K562 (cell line): ENCODE results near the gene CD248. TPM values are rescaled to one million over a fixed set of nuclear protein-coding genes. Genes with fewer than 3 reads are reported as not detected.

Source experiments
- ATAC-seq: fragments of 200-7000 bp; cut with Tn5 transposase; 3 replicates; pipeline ENCODE4 v1.9.1; 2020; ENCODE audit warnings: moderate library complexity
- BruUV-seq: library from RNA; stranded (reverse); fragments of 400-500 nt; replicated peaks from 2 replicates; lab custom pipeline; 2021; lab: Mats Ljungman, UMichigan
- CTCF ChIA-PET: fragments of 300-600 bp; formaldehyde crosslinking; extraction: SDS; loops from one replicate; lab custom pipeline; 2021; ENCODE audit warnings: low intra/inter-chr PET ratio; lab: Yijun Ruan, JAX
- POLR2A ChIA-PET: fragments of 300-600, 350-650 bp; sonication (Branson Sonifier 250); formaldehyde crosslinking; extraction: SDS; loops from one replicate; lab custom pipeline; 2021; ENCODE audit warnings: antibody characterized with exemption, inconsistent platforms; lab: Yijun Ruan, JAX
- DNase-seq, 4 experiments: peaks; one replicate each; pipeline versions ENCODE4 v3.0.0 to v3.0.0-alpha.2; 2011 to 2018; ENCODE audit warnings: low spot score in 3 of 4, mixed read lengths in 3 of 4; ENCODE audit errors: extremely low read depth in 1 of 4
- FAIRE-seq: peaks from 2 replicates; lab custom pipeline; 2011; peaks lifted over from hg19 to GRCh38; lab: Jason Lieb, UNC
- H2AFZ ChIP-seq: 2 replicates; pipeline ENCODE4 v1.6.0; 2011; ENCODE audit warnings: low read depth, low read length, control low read depth, inconsistent platforms
- H3K27ac ChIP-seq: fragments of 200-600 bp; 3 replicates; pipeline ENCODE4 v1.8.0; 2011; ENCODE audit warnings: low read depth, mild to moderate bottlenecking, control low read depth, inconsistent platforms, low read length, moderate library complexity, mixed read lengths; ENCODE audit errors: extremely low read depth
- H3K27me3 ChIP-seq, 2 experiments: fragments of 300-600 bp in 1 of 2; 2 replicates in 1 of 2; 3 replicates in 1 of 2; pipeline versions ENCODE4 v1.6.0 to v1.8.0; 2011; ENCODE audit warnings: inconsistent platforms in 2 of 2, low read length in 2 of 2, mild to moderate bottlenecking in 1 of 2, mixed read lengths in 1 of 2, moderate library complexity in 1 of 2; ENCODE audit not compliant: control insufficient read depth in 2 of 2, insufficient read depth in 2 of 2
- H3K36me3 ChIP-seq: fragments of 300-600 bp; 3 replicates; pipeline ENCODE4 v1.8.0; 2011; ENCODE audit warnings: mild to moderate bottlenecking, low read length, inconsistent platforms; ENCODE audit not compliant: control insufficient read depth, insufficient read depth
- H3K4me1 ChIP-seq, 2 experiments: fragments of 200-600 bp in 1 of 2; replicated peaks in 1 of 2; 2 replicates in 1 of 2; 3 replicates in 1 of 2; pipeline versions ENCODE4 v1.5.1 to v1.8.0; 2011; ENCODE audit warnings: inconsistent platforms in 2 of 2, low read length in 2 of 2, mild to moderate bottlenecking in 1 of 2, mixed read lengths in 1 of 2, moderate library complexity in 1 of 2; ENCODE audit not compliant: control insufficient read depth in 2 of 2, insufficient read depth in 2 of 2
- H3K4me2 ChIP-seq: 2 replicates; pipeline ENCODE4 v1.6.1; 2011; ENCODE audit warnings: low read length, control low read depth, inconsistent platforms, mixed read lengths; ENCODE audit not compliant: insufficient read depth
- H3K4me3 ChIP-seq: fragments of 200-600 bp; sonication (generic), shearing (Covaris generic); 2 replicates; pipeline ENCODE4 v1.5.1; 2016; ENCODE audit warnings: control low read depth, inconsistent platforms
- H3K79me2 ChIP-seq: fragments of 200-600 bp; 3 replicates; pipeline ENCODE4 v1.8.0; 2011; ENCODE audit warnings: low read length, inconsistent platforms; ENCODE audit not compliant: control insufficient read depth, insufficient read depth
- H3K9ac ChIP-seq, 2 experiments: 2 replicates each; pipeline versions ENCODE4 v1.6.0 to v1.6.1; 2011; ENCODE audit warnings: low read depth in 2 of 2, low read length in 2 of 2, control low read depth in 1 of 2, inconsistent platforms in 1 of 2, mild to moderate bottlenecking in 1 of 2, mixed read lengths in 1 of 2; ENCODE audit not compliant: insufficient read depth in 1 of 2
- H3K9me1 ChIP-seq: one replicate; pipeline ENCODE4 v1.6.0; 2011; ENCODE audit warnings: inconsistent platforms, mild to moderate bottlenecking, low read length, moderate library complexity; ENCODE audit not compliant: control insufficient read depth, insufficient read depth
- H3K9me3 ChIP-seq: replicated peaks from 2 replicates; pipeline ENCODE4 v1.5.1; 2011; ENCODE audit warnings: low read depth, low read length, inconsistent platforms; ENCODE audit not compliant: control insufficient read depth, insufficient read depth
- H4K20me1 ChIP-seq: replicated peaks from 2 replicates; pipeline ENCODE4 v1.6.1; 2011; ENCODE audit warnings: low read length, inconsistent platforms, mixed read lengths; ENCODE audit not compliant: control insufficient read depth, insufficient read depth
- CBFB ChIP-seq: sonication (generic); formaldehyde crosslinking; IDR thresholded peaks from 2 replicates; pipeline ENCODE4 v1.4.0; 2020; ENCODE audit warnings: mild to moderate bottlenecking, missing genetic modification reagents
- CTBP1 ChIP-seq: fragments of 450-650 bp; IDR thresholded peaks from 2 replicates; pipeline ENCODE4 v1.6.1; 2016; ENCODE audit warnings: borderline replicate concordance
- CXXC5 ChIP-seq: fragments of 250-450 bp; sonication (Bioruptor Pico); IDR thresholded peaks from 2 replicates; pipeline ENCODE4 v1.8.0; 2022; ENCODE audit warnings: inconsistent platforms, mild to moderate bottlenecking, moderate library complexity
- FOXP1 ChIP-seq: sonication (generic); formaldehyde crosslinking; IDR thresholded peaks from 2 replicates; pipeline ENCODE4 v1.8.0; 2022; ENCODE audit warnings: mild to moderate bottlenecking, missing genetic modification reagents
- ID3 ChIP-seq, 2 experiments: fragments of 250-450 bp in 1 of 2; fragments of 450-650 bp in 1 of 2; sonication (Bioruptor Pico) in 1 of 2; IDR thresholded peaks; 2 replicates each; pipeline versions ENCODE4 v1.6.1 to v1.8.0; 2016 to 2021; ENCODE audit warnings: mild to moderate bottlenecking in 2 of 2, moderate library complexity in 2 of 2, missing compliant biosample characterization in 1 of 2, missing genetic modification characterization in 1 of 2
- MIER1 ChIP-seq: fragments of 450-650 bp; IDR thresholded peaks from 2 replicates; pipeline ENCODE4 v1.6.1; 2016; ENCODE audit warnings: antibody characterized with exemption, mild to moderate bottlenecking, low read depth
- NEUROD1 ChIP-seq: fragments of 150-350 bp; IDR thresholded peaks from 2 replicates; pipeline ENCODE4 v1.6.1; 2014; ENCODE audit warnings: borderline replicate concordance, low read length, low read depth; ENCODE audit not compliant: partially characterized antibody
- POLR2G ChIP-seq: fragments of 200-400 bp; formaldehyde crosslinking; IDR thresholded peaks from 2 replicates; pipeline ENCODE4 v1.6.1; 2017; ENCODE audit warnings: low read depth, mild to moderate bottlenecking, antibody characterized with exemption, low read length, moderate library complexity
- RB1 ChIP-seq: fragments of 450-650 bp; IDR thresholded peaks from 2 replicates; pipeline ENCODE4 v1.6.1; 2017; ENCODE audit warnings: low read depth, mild to moderate bottlenecking
- RCOR1 ChIP-seq, 2 experiments: IDR thresholded peaks; 2 replicates each; pipeline ENCODE4 v1.6.1; 2012; ENCODE audit warnings: low read depth in 2 of 2, low read length in 2 of 2, borderline replicate concordance in 1 of 2, improper control_type of control experiment in 1 of 2
- SUPT5H ChIP-seq: fragments of 450-650 bp; IDR thresholded peaks from 2 replicates; pipeline ENCODE4 v1.6.1; 2016
- ZNF274 ChIP-seq: IDR thresholded peaks from 2 replicates; pipeline ENCODE4 v1.6.1; 2011; ENCODE audit warnings: low read depth, mild to moderate bottlenecking, low read length, moderate library complexity, borderline replicate concordance
- ZNF282 ChIP-seq: sonication (generic); formaldehyde crosslinking; IDR thresholded peaks from 2 replicates; pipeline ENCODE4 v1.8.1; 2023; ENCODE audit warnings: missing genetic modification reagents
- WGBS: fragments of 100-300 bp; shearing (Covaris generic); methylation state at CpG from one replicate; pipeline ENCODE4 v1.1.6; 2016; ENCODE audit warnings: low coverage, mixed read lengths; ENCODE audit not compliant: insufficient coverage; ENCODE audit errors: missing lambda C conversion rate; 5-methylcytosine and 5-hydroxymethylcytosine counted together
- in situ Hi-C: fragments of 300-500 bp; cut with MboI; formaldehyde crosslinking; loops from 4 replicates; pipeline ENCODE4 v1.15.0; 2018; ENCODE audit warnings: inconsistent platforms, mixed read lengths
- intact Hi-C: fragments of 100-400 bp; cut with micrococcal nuclease; formaldehyde crosslinking; loops from 2 replicates; pipeline ENCODE4 v1.14.2; 2022
- polyA plus RNA-seq, 8 experiments: library from polyadenylated mRNA; depleted of rRNA in 4 of 8; stranded (reverse) in 5 of 8; unstranded in 3 of 8; fragments of >200 nt; fragmentation: Nextera tagmentation in 2 of 8; fragmentation: Illumina TruSeq in 1 of 8; extraction: Ambion mirVana in 2 of 8; extraction: Trizol in 1 of 8; gene quantifications; 2 replicates each; pipeline versions ENCODE4 v1.2.1 to v1.2.3, GENCODE V29; 2011 to 2014; ENCODE audit warnings: inconsistent platforms in 1 of 8, missing spikeins in 1 of 8
- total RNA-seq, 7 experiments: library from RNA; depleted of rRNA in 6 of 7; stranded (reverse); fragments of >200 nt in 6 of 7; fragmentation: Illumina TruSeq in 2 of 7; extraction: Trizol in 2 of 7; gene quantifications; 2 replicates each; pipeline versions ENCODE4 v1.2.1 to v1.2.3, GENCODE V29; 2011 to 2021; ENCODE audit warnings: low replicate concordance in 1 of 7
- TF ChIP-seq, protein P1 (sequence below): sonication (generic); formaldehyde crosslinking; IDR thresholded peaks from 2 replicates; pipeline ENCODE4 v1.8.1; 2023; ENCODE audit warnings: mild to moderate bottlenecking, missing genetic modification reagents

CD248 gene
- total and polyA plus RNA-seq, 9 of the 15 experiments (the other 6 are each of a cell fraction or from before 2014, with no cell fraction given), result 0.09 TPM; not detected in 8

DNA sequence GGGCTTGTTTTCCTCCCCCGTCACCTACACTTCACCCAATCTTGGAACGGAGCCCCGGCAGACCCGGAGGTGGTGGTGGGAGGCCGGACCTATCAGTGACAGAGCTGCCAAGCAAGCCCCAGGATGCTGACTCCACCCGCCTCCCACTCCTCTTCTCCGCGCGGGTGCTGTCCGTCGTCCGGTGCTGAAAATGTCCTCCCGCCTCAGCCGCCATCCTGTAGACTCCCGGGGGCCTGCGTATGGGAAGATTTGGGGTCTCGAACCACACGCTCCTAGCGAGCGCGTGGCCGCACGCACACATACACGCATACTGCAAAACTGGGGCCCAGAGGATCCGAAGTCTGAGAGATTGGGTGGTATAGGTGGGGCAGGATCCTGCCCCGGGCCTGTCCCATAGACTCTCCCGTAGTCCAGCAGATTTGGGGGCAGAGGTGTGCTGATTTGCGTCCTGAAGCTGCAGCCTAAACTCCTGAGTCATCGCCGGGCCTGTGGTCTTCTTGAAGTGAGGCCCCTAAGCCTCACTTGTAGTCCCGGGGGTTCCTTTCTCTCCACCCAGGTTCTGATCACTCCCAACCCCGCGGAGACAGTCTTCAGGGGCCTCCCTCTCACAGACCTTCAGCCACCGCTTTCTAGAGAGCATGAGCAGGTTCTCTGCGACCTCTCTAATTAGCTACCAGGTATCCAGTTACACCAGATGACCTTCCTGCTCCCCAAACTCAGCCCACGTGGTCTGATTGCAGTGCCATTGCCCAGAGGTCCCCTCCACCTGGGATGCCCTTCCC is 27.1 kb downstream of the CD248 start (continued):
- TF ChIP-seq RCOR1 (IDR thresholded peaks at IDR 0.05; ENCODE audit: borderline replicate concordance in 1 of 2, low read depth in 2 of 2, low read length in 2 of 2) (peak in 1 of 2 experiments; percentile 92; a peak in 2 of 4 replicates), NEUROD1 (no peak), FOXP1 (peak; percentile 95), MIER1 (peak; percentile 99), CBFB (peak; percentile 7; the same call in 1 of the 2 replicates)

DNA sequence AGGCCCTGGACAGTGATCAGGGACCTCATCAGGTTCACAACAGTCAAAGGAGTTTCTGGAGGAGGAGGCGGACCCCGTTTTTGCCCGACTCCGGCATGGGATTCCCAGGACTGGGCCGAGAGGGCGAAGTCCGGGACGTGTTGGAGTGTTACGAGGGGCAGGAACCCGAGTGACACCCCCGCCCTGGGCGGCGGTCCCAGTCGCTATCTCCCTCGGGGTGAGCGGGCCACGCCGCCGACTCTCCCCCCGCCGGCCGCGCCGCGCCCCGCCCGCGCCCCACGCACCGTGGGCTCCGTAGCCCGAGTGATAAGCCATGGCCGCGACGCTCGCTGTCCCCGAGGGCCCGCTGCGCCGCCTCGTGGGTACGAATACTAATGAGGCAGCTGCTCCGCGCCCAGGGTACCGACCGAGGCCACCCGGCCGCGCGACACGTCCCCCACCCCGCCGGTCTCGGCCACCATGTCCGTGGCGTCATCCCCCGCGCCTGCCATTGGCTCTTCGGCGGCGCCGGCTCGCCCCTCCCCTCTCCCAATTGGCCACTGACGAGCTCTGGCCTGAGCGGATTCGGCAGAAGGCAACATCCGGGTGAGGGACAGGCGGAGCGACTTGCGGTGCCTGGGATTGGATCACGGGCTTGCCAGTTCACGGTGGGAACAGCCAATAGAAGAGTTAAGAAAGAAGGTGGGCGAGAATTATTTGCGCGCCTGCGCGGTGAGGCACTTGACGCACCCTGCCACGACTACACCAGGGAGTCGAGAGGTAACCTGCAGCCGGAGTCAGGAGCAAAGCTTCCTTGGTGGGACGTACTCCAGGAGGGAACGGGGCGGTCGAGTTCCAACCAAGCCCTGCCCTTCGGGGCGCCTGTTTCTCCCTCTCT is 27.9 kb downstream of the CD248 start, which contains the start of gene YIF1A:
TSS of gene YIF1A (minus strand) at position 473 of the 877 bp plus-strand sequence. CDS start at position 315, 158 bp downstream.
- H4K20me1 ChIP-seq, result 0 out of 2 replicates have a peak, but pooled peaks cover 7% of the 10 kb centered on the region
- peak within 1 kb of the TSS; percentile 93 to 100 for H3K9ac ChIP-seq
- TSS peak; percentile 49 for BruUV-seq
- DNase-seq, result peak; percentile 96 to 100 (median 98)
- WGBS, result under 1% methylated on average over 47 of the region's 87 CpGs
- H3K4me3 ChIP-seq, result peak within 1 kb of the TSS; percentile 84
- peaks cover 19 to 61% of the 10 kb centered on the region in 2 experiments for H3K4me1 ChIP-seq
- H3K9me1 ChIP-seq, result no peaks in the 10 kb centered on the region
- no peaks in the 10 kb centered on the region for H3K9me3 ChIP-seq
- H3K27ac ChIP-seq, result peak within 1 kb of the TSS; percentile 80
- peaks cover 24% of the 10 kb centered on the region for H3K79me2 ChIP-seq
- in situ Hi-C loops, result no loop called here
- ATAC-seq, result peak; percentile 98
- ChIA-PET CTCF (interaction anchor here (0.7 kb wide), 1 partner anchor 120 kb away, joined by 3 read pairs; no protein-coding TSS in a partner anchor), POLR2A (interaction anchor here (0.6 to 2.6 kb wide), 26 partner anchors 9 to 1211 kb away, joined by 3 to 18 read pairs (median 4); partner anchors contain the start of genes B4GAT1, CNIH2, RAB1B and RIN1)
- intact Hi-C loops, result loop anchor here (2.0 kb wide), 1 partner anchor 66 kb away; no protein-coding TSS in a partner anchor
- peak within 1 kb of the TSS; percentile 92 for H2AFZ ChIP-seq
- no peaks in the 10 kb centered on the region for H3K27me3 ChIP-seq
- H3K4me2 ChIP-seq, result peak within 1 kb of the TSS; percentile 100
- peak; percentile 100 for FAIRE-seq
- peaks cover 36% of the 10 kb centered on the region; the same call in 2 of the 3 replicates for H3K36me3 ChIP-seq
- TF ChIP-seq SUPT5H (peak; percentile 90), ID3 (CRISPR knock-in tag; IDR thresholded peaks at IDR 0.05) (no peak), ID3 (tag; IDR thresholded peaks at IDR 0.05) (0 out of 2 replicates have a peak, but pooled peaks have one; percentile 28), CTBP1 (no peak; the same call in 1 of the 2 replicates), POLR2G (peak; percentile 99), ZNF282 (CRISPR knock-in tag) (0 out of 2 replicates have a peak, but pooled peaks have one; percentile 49), CXXC5 (CRISPR knock-in tag) (peak; percentile 84), RB1 (peak; percentile 93), ZNF274 (no peak)
- TF ChIP-seq, protein P1, sequence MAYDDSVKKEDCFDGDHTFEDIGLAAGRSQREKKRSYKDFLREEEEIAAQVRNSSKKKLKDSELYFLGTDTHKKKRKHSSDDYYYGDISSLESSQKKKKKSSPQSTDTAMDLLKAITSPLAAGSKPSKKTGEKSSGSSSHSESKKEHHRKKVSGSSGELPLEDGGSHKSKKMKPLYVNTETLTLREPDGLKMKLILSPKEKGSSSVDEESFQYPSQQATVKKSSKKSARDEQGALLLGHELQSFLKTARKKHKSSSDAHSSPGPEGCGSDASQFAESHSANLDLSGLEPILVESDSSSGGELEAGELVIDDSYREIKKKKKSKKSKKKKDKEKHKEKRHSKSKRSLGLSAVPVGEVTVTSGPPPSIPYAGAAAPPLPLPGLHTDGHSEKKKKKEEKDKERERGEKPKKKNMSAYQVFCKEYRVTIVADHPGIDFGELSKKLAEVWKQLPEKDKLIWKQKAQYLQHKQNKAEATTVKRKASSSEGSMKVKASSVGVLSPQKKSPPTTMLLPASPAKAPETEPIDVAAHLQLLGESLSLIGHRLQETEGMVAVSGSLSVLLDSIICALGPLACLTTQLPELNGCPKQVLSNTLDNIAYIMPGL (CRISPR knock-in tag), result peak; percentile 74; the same call in 1 of the 2 replicates
